ENCODE data around the gene PRDM12. TPM values are rescaled to one million over a fixed set of nuclear protein-coding genes. Genes with fewer than 3 reads are reported as not detected.

Gene PRDM12
- total and polyA plus RNA-seq, 2 experiments from 2014 or later = 0.11 TPM; not detected in 1

GRCh38 chr9:130658893-130659698 is 5.3 kb upstream of the PRDM12 start:
- ATAC-seq = no peak; the same call in 2 of the 3 replicates
- TF ChIP-seq ETS1 (IDR thresholded peaks at IDR 0.05) (no peak), EZH2 (IDR thresholded peaks at IDR 0.05; ENCODE audit: low read depth, unreplicated experiment) (peak; percentile 96), EZH2phosphoT487 (IDR thresholded peaks at IDR 0.05; ENCODE audit: unreplicated experiment) (peak; percentile 83)

GRCh38 chr9:130659699-130660248 is 4.6 kb upstream of the PRDM12 start:
- Histone ChIP-seq H3K27ac (ENCODE audit: low read depth) (no peak overlapping the region), H3K9me2 (ENCODE audit: insufficient read depth) (no peaks in the 10 kb centered on the region), H3K36me3 (ENCODE audit: insufficient read depth) (no peaks in the 10 kb centered on the region), H3F3A (replicated peaks; ENCODE audit: low read depth) (0 out of 2 replicates have a peak, but pooled peaks cover 3% of the 10 kb centered on the region), H4K20me1 (replicated peaks; ENCODE audit: insufficient read depth) (no peaks in the 10 kb centered on the region), H3K27me3 (ENCODE audit: insufficient read depth) (peaks cover 100% of the 10 kb centered on the region), H3K4me1 (ENCODE audit: insufficient read depth) (peaks cover 15% of the 10 kb centered on the region), H3K79me2 (replicated peaks; ENCODE audit: insufficient read depth) (no peaks in the 10 kb centered on the region), H3K4me3 (peak overlapping the region; percentile 67), H3K4me2 (peak overlapping the region; percentile 90), H2AFZ (peak overlapping the region; percentile 96)
- no peak overlapping the region for H3K27ac Mint-ChIP-seq
- H3K4me3 Mint-ChIP-seq = peak overlapping the region; percentile 63
- H3K27me3 Mint-ChIP-seq (ENCODE audit: insufficient read depth, low read depth, poor library complexity) = peaks cover 94% of the 10 kb centered on the region
- peaks cover 6% of the 10 kb centered on the region; the same call in 1 of the 3 replicates for H3K36me3 Mint-ChIP-seq (ENCODE audit: low read depth)
- DNase-seq (ENCODE audit: low spot score) = peak; percentile 87
- peaks cover 9% of the 10 kb centered on the region; the same call in 1 of the 3 replicates for H3K4me1 Mint-ChIP-seq
- peak; percentile 15 for ATAC-seq
- TF ChIP-seq NANOG (IDR thresholded peaks at IDR 0.05; ENCODE audit: borderline replicate concordance) (no peak), STAT1 (IDR thresholded peaks at IDR 0.05; ENCODE audit: unreplicated experiment) (no peak), EZH2 (IDR thresholded peaks at IDR 0.05; ENCODE audit: low read depth, unreplicated experiment) (peak; percentile 98), EZH2phosphoT487 (IDR thresholded peaks at IDR 0.05; ENCODE audit: unreplicated experiment) (peak; percentile 98)
- peaks cover 12% of the 10 kb centered on the region for H3K9me3 Mint-ChIP-seq

More at GRCh38 chr9:130658893-130659698, 5.3 kb upstream of the PRDM12 start:
- Histone ChIP-seq H3K27ac (ENCODE audit: low read depth) (no peak overlapping the region), H3K36me3 (ENCODE audit: insufficient read depth) (no peaks in the 10 kb centered on the region), H2AFZ (peak overlapping the region; percentile 96), H4K20me1 (replicated peaks; ENCODE audit: insufficient read depth) (no peaks in the 10 kb centered on the region), H3F3A (replicated peaks; ENCODE audit: low read depth) (0 out of 2 replicates have a peak, but pooled peaks cover 3% of the 10 kb centered on the region), H3K4me1 (ENCODE audit: insufficient read depth) (peaks cover 15% of the 10 kb centered on the region), H3K4me2 (peak overlapping the region; percentile 90), H3K4me3 (peak overlapping the region; percentile 67), H3K79me2 (replicated peaks; ENCODE audit: insufficient read depth) (no peaks in the 10 kb centered on the region), H3K27me3 (ENCODE audit: insufficient read depth) (peaks cover 95% of the 10 kb centered on the region), H3K9me2 (ENCODE audit: insufficient read depth) (no peaks in the 10 kb centered on the region)
- H3K4me3 Mint-ChIP-seq = peak overlapping the region; percentile 46; the same call in 1 of the 3 replicates
- no peak overlapping the region for H3K27ac Mint-ChIP-seq
- peaks cover 9% of the 10 kb centered on the region; the same call in 1 of the 3 replicates for H3K4me1 Mint-ChIP-seq
- H3K27me3 Mint-ChIP-seq (ENCODE audit: insufficient read depth, low read depth, poor library complexity) = peaks cover 92% of the 10 kb centered on the region
- H3K36me3 Mint-ChIP-seq (ENCODE audit: low read depth) = peaks cover 6% of the 10 kb centered on the region; the same call in 1 of the 3 replicates
- peaks cover 12% of the 10 kb centered on the region for H3K9me3 Mint-ChIP-seq
- DNase-seq (ENCODE audit: low spot score) = peak; percentile 53

GRCh38 chr9:130660326-130660682 is 4.1 kb upstream of the PRDM12 start:
- no peaks in the 10 kb centered on the region for H3K79me2 ChIP-seq (replicated peaks; ENCODE audit: insufficient read depth)
- Mint-ChIP-seq H3K4me1 (peaks cover 10% of the 10 kb centered on the region; the same call in 2 of the 3 replicates), H3K9me3 (peaks cover 13% of the 10 kb centered on the region), H3K36me3 (ENCODE audit: low read depth) (peaks cover 6% of the 10 kb centered on the region; the same call in 2 of the 3 replicates), H3K27me3 (ENCODE audit: insufficient read depth, low read depth, poor library complexity) (peaks cover 94% of the 10 kb centered on the region), H3K4me3 (peak overlapping the region; percentile 68), H3K27ac (no peak overlapping the region)
- H4K20me1 ChIP-seq (replicated peaks; ENCODE audit: insufficient read depth) = no peaks in the 10 kb centered on the region
- H3K4me1 ChIP-seq (ENCODE audit: insufficient read depth) = peaks cover 16% of the 10 kb centered on the region
- DNase-seq (ENCODE audit: low spot score) (no peak), ATAC-seq (no peak)
- peak overlapping the region; percentile 67 for H3K4me3 ChIP-seq
- peak overlapping the region; percentile 96; the same call in 1 of the 2 replicates for H2AFZ ChIP-seq
- no peaks in the 10 kb centered on the region for H3K36me3 ChIP-seq (ENCODE audit: insufficient read depth)
- H3K9me2 ChIP-seq (ENCODE audit: insufficient read depth) = no peaks in the 10 kb centered on the region
- no peak for TF ChIP-seq STAT1 (IDR thresholded peaks at IDR 0.05; ENCODE audit: unreplicated experiment)
- no peak for TF ChIP-seq POLR2AphosphoS5 (IDR thresholded peaks at IDR 0.05; ENCODE audit: low read depth)
- TF ChIP-seq NANOG (IDR thresholded peaks at IDR 0.05; ENCODE audit: borderline replicate concordance) = no peak
- TF ChIP-seq JUNB (IDR thresholded peaks at IDR 0.05; ENCODE audit: unreplicated experiment) = no peak
- TF ChIP-seq EZH2 (IDR thresholded peaks at IDR 0.05; ENCODE audit: low read depth, unreplicated experiment) = peak; percentile 93
- TF ChIP-seq ETS1 (IDR thresholded peaks at IDR 0.05) = no peak
- no peak for TF ChIP-seq EZH2phosphoT487 (IDR thresholded peaks at IDR 0.05; ENCODE audit: unreplicated experiment)
- no peak for TF ChIP-seq CREB1 (CRISPR knock-in tag; IDR thresholded peaks at IDR 0.05; ENCODE audit: low read depth)
- peaks cover 100% of the 10 kb centered on the region for H3K27me3 ChIP-seq (ENCODE audit: insufficient read depth)
- H3F3A ChIP-seq (replicated peaks; ENCODE audit: low read depth) = 0 out of 2 replicates have a peak, but pooled peaks cover 3% of the 10 kb centered on the region
- H3K4me2 ChIP-seq = peak overlapping the region; percentile 90
- H3K27ac ChIP-seq (ENCODE audit: low read depth) = no peak overlapping the region

Measured in GM23338 (cell line).